ENCODE measurements around the gene ATP6V0A4.
"Not testable (repeated sequence)": the region's sequence is repeated elsewhere in the genome, so short reads cannot be mapped to it uniquely, and the experiment has no call there.

ATP6V0A4 gene

DNA sequence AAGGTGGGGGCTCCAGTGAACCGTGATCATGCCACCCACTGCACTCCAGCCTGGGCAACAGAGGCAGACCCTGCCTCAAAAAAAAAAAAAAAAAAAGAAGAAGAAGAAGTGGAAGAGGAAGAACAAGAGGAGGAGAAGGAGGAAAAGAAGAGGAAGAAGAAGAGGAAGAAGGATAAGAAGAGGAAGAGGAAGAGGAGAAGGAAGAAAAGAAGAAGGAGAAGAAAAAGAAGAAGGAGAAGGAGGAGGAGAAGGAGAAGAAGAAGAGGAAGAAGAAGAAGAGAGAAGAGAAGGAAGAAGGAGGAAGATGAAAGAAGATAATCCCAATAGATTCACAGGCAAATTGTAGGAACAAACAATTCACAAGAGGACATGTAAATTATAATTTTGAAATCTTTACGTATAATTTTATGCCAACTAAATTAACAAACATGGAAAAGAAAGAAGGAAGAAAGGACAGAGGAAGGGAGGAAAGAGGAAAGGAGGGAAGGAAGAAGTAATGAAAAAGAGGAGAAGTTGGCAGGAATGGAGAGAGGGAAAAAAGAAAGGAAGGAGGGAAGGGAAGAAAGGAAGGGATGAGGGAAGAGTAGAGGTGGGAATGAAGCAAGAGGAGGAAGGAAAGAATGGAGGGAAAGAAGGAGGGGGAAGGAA is 100.3 kb downstream of the ATP6V0A4 start:
- no peak for DNase-seq

DNA sequence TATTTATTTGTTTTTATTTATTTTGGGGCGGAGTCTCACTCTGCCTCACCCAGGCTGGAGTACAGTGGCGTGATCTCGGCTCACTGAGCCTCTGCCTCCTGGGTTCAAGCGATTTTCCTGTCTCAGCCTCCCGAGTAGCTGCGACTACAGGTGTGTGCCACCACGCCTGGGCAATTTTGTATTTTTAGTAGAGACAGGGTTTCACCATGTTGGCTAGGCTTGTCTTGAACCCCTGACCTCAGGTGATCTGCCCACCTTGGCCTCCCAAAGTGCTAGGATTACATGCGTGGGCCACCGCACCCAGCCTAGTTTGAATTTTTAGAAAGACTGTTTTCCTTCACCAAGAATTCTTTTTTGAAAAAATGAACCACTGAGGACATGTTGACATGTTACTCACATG is 102.2 kb downstream of the ATP6V0A4 start:
- DNase-seq = not testable (repeated sequence)

DNA sequence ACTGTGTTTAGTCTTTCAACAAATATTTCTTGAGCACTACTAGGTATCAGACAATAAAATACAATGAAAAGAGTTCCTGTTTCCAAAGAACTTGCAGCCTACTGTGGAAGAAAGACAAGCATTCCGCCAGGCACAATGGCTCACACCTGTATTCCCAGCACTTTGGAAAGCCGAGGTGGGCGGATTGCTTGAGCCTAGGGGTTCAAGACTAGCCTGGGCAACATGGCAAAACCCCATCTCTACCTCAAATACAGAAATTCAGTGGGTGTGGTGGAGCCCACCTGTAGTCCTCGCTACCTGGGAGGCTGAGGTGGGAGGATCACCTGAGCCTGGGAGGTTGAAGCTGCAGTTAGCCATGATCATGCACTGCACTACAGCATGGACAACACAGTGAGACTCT is 102.9 kb downstream of the ATP6V0A4 start:
- DNase-seq = no peak

DNA sequence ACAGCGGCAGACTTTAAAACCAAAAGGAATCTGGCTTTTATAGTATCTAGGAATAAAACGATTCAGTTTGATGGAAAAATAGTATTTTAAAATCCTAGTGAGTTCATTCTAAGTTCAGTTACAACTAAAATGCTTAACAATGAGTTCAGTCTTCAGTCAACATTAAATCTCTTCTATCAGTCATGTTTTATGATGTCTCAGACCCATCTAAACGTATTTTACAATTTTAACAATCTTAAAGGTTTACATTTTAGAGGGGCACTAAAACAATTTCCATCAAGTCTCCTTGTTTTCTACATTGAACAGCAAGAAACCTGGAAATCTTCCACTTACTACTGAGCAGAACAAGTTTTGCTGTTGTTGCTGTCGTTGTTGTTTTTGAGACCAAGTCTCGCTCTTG is 106.8 kb downstream of the ATP6V0A4 start:
- no peak for DNase-seq

DNA sequence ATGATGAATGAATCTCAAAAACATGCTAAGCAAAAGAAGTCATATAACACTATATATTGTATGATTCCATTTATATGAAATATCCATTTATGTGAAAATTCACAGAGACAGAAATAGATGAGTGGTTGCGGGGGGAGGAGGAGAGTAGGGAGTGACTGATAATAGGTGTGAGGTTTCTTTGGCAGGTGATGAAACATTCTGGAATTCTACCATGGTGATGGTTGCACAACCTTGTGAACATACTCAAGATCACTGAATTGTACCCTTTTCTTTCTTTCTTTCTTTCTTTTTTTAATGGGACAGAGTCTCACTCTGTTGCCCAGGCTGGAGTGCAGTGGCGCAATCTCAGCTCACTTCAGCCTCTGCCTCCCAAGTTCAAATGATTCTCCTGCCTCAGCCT is 107.5 kb downstream of the ATP6V0A4 start:
- no peak for DNase-seq

DNA sequence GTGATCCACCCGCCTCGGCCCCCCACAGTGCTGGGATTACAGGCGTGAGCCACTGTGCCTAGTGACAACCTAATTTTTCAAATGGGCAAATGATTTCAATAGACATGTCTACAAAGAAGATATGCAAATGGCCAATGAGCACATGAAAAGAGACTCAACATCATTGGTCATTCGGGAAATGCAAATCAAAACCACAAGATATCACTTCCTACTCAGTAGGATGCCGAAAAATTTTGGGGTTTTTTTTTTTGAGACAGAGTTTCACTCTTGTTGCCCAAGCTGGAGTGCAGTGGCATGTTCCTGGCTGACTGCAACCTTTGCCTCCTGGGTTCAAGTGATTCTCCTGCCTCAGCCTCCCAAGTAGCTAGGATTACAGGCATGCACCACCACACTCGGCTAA is 110.0 kb downstream of the ATP6V0A4 start:
- DNase-seq = not testable (repeated sequence)

DNA sequence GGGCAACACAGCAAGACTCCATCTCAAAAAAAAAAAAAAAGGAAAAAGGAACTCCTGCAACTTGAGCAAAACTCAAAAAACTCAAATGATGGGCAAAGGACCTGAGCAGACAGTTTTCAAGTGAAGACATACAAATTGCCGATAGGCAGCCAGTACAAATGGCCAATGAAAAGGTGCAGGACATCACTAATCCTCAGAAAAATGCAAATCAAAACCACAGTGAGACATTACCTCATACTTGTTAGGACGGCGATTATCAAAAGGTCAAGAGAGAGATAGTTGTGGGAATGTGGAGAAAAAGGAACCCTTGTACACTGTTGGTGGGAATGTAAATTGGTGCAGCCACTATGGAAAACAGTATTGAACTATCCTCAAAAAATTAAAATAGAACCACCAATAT is 113.7 kb downstream of the ATP6V0A4 start:
- no peak for DNase-seq

DNA sequence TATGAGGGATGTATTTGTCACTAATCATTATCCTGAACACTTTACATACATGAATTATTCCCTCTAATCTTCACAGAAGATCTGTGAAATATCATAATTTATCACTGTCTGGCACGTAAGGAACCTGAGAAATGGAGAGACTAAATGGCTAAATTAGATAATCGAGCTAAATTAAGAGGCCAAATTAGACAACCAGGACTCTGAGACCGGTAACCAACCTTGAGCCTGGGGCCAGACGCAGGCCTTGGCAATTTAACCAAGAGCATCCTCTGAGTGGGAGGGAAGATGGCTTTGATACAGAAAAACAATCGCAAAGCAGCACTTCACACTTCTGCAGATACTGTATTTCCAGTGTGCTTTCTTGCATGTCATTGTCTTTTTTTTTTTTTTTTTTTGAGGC is 118.2 kb downstream of the ATP6V0A4 start:
- no peak for DNase-seq

DNA sequence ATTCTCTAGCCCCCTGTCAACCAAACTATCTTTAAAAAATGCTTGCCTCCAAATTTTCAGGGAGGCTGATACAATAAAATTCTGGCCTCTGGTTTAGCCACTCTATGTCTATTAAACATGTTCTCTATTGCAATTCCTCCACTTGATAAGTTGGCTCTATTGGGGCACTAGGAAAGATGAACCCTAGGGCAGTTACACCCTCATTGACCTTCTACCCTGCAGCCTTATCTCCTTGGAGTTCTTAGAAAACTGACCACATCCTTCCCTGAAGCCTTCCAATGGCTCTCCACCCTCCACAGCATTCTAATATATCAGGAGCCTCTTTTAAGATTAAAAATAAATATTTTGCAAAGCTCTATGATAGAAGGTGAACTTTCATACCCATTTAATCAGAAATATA is 127.4 kb downstream of the ATP6V0A4 start:
- no peak for DNase-seq

DNA sequence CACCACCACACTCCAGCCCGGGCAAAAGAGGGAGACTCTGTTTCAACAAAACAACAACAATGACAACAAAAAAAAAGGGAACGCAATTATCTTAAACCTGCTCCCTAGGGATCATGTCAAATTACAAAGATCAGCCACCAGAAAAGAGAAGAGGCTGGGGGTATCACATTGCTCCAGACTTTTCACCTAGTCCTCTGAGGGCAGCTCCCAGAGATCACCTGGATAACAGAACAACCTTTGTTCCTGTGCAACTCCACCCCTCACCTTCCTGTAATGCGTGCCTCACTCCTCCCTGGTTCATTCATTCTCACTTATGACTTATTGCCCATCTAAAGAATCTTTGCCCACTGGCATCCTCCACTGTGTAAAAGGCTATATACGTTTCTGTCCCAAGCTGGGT is 128.6 kb downstream of the ATP6V0A4 start:
- DNase-seq = no peak

DNA sequence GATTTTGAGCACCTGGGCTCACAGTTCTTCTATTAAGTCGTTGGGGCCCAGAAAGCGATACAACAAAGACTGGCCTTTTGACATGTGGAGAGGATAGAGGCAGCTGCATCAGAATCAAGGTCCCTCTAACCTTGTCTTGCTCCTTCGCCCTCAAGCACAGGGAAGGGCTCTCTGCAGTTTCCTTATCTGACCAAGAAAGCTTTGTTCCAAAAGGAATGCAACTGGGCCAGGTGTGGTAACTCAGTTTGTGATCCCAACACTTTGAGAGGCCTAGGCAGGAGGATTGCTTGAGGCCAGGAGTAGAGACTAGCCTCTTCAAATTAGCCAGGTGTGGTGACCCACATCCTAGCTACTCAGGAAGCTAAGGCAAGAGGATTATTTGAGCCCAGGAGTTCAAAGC is 129.1 kb downstream of the ATP6V0A4 start:
- no peak for DNase-seq

DNA sequence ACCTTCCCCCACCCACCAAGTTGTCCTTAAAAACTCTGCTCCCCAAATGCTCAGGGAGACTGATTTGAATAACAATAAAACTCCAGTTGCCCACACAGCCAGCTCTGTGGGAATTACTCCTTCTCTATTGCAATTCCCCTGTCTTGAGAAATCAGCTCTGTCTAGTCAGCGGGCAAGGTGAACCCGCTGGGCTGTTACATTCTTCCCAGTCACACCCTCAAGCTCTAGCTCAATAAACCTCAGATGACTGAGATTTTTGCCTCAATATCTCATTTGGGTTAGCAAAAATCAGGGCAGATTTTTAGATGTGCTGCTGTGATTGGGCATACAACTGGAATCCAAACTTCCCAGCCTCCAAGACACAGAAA is 129.8 kb downstream of the ATP6V0A4 start:
- no peak for DNase-seq

DNA sequence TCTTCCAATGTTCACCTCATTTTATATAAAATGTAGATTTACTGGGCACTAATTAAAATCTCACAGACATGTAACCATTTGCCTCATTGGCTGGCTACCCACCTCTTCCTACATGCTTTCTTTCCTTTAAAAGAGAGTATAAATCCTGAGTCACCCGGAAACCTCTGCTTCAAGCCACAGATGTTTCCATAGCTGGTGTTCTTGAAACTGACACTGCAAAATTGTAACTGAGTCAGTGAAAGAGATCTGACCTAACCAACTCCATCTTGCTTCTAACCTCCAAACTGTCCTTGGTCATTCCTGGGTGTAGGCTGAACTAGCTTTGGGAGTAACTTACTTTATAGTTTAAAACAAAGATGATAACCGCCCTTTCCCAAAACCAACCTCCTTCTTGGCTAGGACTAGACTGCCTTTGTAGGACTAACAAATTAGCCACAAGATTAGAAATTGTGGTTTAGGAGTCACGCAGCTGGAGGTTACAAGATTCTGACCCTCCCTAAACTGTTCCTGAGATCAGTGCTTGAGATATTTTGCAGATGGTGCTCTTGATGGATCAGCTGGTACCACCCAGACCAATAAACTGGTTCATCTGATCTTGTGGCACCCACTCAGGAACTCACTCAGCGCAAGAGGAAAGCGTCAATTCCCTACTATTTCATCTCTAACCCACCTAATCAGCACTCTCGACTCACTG is 130.3 kb downstream of the ATP6V0A4 start:
- DNase-seq = no peak

DNA sequence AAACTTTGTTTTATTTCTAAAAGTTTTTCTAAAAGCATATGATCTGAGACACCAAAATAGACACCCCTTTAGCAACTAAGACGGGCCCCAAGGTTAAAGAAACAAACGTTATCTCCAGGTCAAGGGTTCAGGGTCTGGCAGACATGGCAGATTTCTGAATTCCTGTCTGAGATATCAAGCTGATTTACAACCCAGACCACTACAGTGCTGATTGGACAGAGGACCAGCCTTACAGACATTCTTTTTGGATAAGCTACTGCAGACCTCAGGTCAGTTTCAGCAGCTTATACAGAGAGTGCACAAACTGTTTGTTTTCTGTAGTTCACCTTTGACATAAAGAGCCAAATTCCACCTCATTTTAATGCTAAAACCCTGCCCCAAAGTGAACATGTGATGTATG is 131.6 kb downstream of the ATP6V0A4 start:
- DNase-seq = no peak

DNA sequence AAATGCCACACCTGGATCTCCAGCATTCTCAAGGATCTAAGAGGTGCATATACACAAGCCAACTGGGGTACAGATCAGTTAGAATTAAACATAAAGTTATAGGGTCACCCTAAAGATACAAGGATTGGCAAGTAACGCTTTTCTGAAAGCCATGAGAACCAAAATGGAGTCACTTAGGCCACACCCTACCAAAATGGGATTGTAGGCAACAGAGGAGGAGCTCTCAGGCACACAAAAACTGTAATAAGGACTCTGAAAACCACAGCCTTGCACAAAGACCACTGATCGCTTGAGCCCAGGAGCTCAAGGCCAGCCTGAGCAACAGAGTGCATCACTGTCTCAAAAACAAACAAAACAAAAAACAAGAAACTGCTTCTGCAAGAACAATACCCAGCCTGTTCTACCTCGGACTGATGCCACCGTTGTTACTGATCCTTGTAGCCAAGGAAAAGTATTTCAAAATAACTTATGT is 132.3 kb downstream of the ATP6V0A4 start:
- DNase-seq = no peak

DNA sequence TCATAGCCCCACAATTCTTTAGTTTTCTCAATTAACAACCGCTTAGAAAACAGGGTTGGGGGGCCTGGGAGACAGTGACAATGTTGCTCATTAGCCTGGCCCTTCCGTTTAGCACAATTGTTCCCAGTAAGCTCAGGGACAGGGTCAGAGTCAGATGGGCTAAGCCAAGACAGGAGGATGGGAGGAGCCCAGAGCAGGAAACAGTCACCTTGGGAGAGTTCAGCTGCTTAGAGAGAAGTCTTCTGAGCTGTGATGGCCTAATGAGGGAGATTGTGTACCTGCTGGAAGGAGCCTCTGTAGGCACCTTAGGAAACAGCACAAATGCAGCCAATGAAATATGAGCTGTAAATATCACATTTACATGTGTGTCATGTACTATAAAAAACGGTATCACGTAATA is 132.7 kb downstream of the ATP6V0A4 start:
- no peak for DNase-seq

DNA sequence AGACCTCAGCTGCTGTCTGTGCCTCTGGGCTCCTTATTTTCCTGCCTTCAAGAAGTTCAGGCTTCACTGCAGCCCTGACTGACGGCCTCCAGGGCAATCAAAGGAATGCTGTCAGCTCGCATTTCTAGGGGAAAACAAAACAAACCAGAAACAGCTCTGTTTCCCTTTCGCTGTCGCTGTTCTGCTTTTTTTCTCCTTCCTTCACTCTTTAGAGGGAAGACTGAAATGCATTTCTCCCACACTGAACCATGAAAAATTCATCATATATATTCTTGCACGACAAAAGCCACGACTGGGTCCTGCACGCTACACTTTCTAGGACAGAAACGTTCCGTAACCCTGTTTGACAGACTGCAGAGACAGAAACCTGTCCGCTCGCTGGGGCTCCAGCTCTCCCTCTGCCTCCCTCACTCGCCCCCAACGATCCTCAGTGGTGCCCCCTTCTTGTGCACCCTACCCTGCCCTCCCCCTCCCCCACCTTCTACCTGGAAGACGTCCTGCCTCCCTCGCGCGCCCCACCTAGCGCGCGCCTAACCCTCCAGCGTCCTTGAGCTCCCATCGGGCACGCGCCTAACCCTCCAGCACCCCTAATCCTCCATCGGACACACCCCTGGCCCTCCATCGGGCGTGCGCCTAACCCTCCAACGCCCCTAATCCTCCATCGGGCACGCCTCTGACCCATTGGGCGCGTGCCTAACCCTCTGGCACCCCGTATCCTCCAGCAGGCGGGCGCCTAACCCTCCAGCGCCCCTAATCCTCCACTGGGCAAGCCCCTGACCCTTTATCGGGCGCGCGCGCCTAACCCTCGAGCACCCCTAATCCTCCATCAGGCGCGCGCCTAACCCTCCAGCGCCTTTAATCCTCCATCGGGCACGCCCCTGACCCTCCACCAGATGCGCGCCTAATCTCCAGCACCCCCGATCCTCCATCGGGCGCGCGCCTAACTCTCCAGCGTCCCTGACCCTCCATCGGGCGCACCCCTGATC is 134.0 kb downstream of the ATP6V0A4 start:
- peak in 1 of 2 experiments; percentile 1 for DNase-seq

DNA sequence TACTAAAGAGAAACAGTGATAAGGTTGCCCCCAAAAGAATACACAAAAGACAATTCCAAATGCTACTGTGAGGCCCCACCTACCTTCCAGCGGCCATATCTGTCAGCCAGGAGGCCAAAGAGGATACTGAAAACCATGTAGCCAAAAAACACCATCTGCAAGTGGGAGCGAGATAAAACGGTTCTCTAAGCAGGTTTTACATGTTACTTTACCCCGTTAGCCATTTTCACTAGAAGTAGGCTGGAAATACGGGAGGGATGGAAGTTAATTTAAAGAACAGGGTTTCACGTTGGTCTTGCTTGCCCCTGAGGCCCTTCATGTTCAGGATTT is 135.0 kb downstream of the ATP6V0A4 start:
- DNase-seq = no peak

DNA sequence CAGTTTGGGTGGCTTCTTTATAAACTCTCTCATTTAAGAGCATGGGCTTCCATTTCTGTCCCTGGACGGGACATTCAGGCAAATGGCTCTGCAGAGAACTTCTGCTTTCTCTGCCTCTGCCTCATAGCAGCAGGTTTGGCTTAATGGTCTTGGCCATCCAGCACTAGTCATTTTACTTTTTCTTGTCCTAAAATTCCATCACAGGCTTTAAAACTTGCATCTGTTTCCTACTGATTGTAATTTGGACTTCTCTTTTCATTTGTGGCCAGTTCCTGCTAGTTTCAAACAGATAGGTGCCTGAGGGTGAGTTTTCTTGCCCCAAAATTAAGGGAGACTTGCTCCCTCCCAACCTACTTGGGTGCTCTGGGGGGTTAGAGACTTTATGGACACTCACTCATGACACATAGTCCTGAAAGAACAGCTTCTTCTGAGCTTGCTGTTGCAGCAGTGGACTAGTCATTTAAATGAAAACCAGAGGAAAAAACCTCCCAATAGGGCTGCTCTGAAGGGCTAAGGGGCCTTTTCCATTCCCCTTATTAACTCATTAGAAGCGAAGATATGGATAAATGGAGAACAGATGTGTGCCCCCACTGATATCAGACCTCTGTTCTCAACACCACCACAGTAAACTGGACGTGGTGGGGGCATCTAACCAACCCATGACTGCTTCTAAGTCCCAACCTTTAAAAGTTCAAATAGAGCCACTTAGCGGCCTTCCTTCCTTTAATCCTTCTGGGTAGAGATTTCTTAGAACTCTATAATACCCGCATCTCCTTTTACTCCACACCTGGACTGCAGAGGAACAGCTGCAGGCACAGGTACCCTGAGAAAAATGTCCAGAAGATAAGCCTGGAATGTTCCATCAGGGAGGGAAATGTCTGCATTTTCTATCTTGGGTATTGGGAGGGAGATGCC is 135.7 kb downstream of the ATP6V0A4 start:
- DNase-seq = no peak

DNA sequence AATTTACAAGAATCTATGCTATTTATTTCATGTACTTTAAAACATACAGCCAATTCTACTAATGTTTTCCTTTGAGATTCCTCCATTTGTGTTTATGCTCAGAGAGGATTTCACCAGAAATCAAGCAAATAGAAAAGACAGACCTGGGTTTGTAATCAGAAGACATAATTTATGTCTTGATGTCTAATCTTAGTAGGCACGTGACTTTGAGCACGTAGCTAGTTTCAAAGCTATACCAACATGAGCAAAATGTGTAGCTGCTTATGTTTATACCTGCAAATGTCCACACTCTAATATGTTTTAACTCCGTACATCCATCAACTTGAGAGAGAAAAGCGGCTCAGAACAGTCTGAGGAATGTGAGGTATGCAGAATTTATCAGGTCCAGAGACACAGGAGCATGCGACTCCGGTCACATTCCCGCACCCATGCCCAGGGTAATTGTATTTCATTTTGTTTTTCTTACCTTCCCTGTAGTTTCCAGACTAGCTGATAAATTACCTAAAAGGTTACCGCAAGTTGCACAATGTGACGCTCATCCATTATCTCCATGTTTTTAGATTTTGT is 136.8 kb downstream of the ATP6V0A4 start:
- DNase-seq = no peak

DNA sequence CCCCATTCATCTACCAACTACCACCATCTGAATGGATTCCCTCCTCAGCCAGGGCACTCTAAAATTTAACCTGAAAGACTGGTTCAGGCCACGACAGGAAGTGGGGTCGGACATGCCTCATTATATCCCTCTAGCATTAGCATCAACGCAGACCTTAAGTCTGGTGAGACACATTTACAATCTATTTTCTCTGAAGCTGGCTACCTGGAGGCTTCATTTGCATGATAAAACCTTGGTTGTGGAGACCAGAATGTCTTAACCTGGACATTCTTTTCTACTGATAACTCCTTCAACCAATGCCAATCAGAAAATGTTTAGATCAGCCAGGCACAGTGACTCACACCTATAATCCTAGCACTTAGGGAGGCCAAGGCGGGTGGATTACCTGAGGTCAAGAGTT is 139.1 kb downstream of the ATP6V0A4 start:
- no peak for DNase-seq

DNA sequence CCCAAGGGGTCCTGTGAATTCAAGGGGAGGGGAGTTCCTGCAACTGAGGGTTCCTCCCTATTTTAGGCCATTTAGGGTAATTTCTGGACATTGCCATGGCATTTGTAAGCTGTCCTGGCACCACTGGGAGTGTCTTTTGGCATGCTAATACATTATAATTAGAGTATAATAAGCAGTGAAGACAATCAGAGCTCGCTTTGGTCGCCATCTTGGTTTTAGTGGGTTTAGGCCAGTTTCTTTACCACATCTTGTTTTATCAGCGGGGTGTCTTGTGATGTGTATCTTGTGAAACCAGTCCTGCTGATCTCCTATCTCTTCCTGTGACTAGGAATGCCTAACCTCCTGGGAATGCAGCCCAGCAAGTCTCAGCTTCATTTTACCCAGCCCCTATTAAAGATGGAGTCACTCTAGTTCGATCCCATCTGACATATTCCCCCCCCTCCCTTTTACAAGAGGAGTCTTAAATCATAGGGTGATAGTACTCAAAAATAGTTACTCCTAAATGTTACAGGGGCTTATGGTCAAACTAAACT is 140.1 kb downstream of the ATP6V0A4 start:
- no peak for DNase-seq

Measured in stimulated activated CD4-positive, alpha-beta T cell treated with anti-CD3 and anti-CD28 coated beads, Interleukin-4, amount 100 ng/mL, for 4 hours (primary cell).